GM19240 (cell line): ENCODE results near the gene RAB11FIP2.
"Not testable (repeated sequence)": the region's sequence is repeated elsewhere in the genome, so short reads cannot be mapped to it uniquely, and the experiment has no call there.

Source experiments
- DNase-seq: peaks from one replicate; pipeline ENCODE4 v3.0.0; 2011; ENCODE audit warnings: low spot score; ENCODE audit not compliant: insufficient read length

The RAB11FIP2 gene, protein sequence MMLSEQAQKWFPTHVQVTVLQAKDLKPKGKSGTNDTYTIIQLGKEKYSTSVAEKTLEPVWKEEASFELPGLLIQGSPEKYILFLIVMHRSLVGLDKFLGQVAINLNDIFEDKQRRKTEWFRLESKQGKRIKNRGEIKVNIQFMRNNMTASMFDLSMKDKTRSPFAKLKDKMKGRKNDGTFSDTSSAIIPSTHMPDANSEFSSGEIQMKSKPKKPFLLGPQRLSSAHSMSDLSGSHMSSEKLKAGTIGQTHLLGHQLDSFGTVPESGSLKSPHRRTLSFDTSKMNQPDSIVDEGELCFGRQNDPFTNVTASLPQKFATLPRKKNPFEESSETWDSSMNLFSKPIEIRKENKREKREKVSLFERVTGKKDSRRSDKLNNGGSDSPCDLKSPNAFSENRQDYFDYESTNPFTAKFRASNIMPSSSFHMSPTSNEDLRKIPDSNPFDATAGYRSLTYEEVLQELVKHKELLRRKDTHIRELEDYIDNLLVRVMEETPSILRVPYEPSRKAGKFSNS

DNA sequence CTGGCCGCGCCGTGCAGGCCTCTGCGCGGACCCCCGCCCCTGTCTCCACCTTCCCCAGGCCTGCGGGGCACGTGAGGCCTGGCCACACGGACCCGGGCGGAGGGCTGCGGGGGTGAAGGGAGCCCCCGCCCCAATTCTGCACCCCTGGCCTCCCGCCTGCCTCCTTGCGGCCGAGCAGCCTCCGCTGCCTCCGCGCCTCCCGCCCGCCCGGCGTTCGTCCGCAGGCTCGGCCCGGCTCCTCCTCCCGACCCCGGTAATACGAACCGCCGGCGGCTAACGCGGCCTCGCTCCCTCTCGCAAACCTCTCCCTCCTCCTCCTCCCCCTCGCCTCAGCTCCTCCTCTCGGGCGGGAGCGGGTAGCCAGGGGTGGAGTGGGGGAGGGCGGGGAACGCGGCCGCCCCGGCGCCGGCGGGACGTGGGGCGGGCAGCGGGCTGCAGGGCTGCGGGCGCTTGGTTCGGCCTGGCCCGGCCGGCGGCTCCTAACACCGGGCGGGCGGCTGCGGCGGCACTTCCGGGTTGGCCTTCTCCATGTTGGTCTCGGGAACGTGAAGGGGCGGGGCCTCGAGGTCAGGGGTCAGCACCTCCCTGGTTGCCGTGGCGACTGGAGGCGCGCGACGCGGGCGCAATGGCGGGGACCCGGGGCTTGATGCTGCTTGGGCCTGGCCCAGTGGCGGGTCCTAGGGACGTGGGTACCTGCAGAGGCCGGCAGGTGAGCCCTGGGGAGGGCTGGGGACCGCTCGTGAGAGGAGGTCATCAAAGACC, at the start of gene RAB11FIP2:
Gene RAB11FIP2, minus strand, starts transcription at position 547 of the 762 bp plus-strand sequence. CDS start 778 bp downstream, outside the sequence.
- DNase-seq, result peak; percentile 83

DNA sequence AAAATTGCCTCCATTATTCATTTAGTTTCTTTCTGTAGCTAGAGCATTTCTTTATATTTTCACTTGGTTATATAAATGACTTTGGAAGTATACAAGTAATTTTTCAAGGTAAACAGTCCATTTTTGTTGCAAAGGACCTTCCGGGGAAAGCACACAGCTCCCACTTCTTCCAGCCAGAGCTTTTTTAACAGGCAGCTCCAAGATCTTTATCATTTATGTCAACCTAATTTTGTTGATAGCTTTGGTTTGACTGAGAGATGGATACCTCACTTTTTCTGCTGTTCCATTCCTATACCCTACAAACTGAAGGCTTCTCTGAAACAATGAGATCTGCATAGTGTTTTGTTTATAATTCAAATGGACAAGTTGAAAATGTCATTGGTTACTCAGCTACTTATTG, 49.3 kb upstream of the RAB11FIP2 start:
- no peak for DNase-seq

DNA sequence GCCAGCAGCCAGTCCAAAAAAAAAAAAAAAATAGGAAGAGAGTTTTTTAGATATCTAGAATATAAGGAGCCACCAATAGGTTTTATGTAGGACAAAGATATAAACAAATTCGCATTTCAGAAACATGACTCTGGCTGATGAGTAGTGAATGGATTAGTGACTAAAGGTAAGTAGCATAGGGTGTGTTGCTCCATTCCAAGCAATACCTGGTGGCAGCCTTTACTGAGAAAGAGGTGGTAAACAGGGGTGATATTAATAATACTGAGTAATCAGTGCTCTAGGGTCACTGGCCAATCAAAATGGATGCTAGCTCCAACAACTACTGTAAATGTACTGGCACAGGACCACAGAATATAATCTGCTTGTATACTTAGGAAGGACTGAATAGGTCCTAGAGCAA, 45.5 kb upstream of the RAB11FIP2 start:
- DNase-seq, result no peak

DNA sequence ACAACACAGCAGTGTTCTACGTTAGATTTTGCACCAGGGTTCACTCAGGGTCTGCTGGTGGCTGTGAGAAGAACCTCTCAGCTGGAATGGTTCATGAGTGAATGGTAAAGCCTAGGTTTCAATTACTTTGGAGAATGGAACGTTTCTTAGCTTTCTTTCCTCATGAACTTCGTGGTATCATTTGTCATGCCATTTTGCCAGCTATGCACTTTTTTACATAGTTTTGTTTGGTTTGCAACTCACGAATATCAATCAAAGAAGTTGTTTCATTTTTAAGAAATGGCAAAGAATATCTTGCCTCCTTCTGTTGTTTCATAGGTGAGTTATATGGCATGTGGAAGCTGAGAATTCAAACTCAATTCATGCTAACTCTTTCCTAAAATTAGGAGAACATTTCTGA, 34.1 kb upstream of the RAB11FIP2 start:
- no peak for DNase-seq

DNA sequence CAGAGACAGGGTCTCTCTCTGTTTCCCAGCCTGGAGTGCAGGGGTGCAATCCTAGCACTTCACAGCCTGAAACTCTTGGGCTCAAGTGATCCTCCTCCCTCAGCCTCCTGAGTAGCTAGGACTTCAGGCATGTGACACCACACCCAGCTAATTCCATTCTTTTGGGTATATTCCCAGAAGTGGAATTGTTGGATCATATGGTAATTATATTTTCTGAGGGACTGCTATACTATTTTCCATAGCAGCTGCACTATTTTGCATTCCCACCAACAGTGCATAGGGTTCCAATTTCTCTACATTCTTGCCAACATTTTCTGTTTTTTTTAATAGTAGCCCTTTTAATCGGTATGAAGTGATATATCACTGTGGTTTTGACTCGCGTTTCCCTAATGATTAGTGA, 30.0 kb upstream of the RAB11FIP2 start:
- no peak for DNase-seq

DNA sequence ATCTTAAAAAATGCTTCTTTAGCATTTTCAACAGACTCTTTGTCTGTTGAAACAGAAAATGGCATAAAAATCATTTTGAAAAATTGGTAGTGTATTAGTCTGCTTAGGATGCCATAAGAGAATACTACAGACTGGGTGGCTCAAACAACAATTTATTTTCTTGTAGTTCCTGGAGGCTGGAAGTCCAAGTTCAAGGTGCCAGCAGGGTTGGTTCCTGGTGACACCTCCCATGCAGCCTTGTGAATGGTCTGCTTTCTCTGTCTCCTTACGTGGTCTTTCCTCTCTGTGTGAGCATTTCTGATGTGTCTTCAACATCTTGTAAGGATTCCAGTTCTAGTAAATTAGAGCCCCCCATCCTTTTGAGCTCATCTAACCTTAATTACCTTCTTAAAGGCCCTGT, 26.1 kb upstream of the RAB11FIP2 start:
- no peak for DNase-seq

DNA sequence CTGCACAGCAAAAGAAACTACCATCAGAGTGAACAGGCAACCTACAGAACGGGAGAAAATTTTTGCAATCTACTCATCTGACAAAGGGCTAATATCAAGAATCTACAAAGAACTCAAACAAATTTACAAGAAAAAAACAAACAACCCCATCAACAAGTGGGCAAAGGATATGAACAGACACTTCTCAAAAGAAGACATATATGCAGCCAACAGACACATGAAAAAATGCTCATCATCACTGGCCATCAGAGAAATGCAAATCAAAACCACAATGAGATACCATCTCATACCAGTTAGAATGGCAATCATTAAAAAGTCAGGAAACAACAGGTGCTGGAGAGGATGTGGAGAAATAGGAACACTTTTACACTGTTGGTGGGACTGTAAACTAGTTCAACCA, 20.6 kb upstream of the RAB11FIP2 start:
- DNase-seq, result not testable (repeated sequence)

DNA sequence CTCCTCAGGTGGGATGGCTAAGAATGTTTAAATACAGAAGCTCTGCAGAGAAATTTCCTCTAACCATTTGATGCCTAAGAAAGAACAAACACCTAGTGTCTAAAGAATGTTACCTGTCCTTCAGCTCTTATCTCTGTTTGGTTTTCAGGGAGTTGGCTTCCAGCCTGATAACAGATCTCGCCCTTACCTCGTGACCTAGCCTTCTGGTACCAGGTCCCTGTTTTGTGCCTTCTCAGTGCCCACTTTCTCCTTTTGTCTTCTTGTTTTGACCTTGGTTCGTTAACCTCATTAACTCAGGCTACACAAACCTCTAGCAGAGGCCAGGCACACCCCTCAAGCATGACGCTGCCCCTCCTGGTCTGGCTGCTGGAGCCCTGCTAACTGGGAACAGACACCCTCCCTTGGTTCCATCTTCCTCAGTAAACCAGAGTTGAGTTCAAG, 16.1 kb upstream of the RAB11FIP2 start:
- no peak for DNase-seq

DNA sequence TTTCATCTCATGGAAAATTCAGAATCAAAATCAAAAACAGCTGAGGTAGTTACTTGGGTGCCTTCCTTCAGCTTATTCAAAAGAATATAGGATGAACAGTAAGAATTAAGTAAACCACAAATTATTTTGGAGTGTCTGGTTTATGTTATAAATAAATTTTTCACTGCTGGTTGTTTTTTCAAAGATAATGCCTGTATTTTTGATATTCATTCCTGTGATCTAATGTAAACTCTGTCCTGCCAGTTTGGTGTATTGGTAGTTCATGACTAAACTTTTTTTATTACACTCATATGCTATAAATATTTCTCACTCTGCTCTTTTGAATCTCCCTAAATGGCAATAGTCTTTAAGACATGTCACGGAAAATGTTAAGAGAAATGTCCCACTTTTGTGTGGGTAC, 11.6 kb upstream of the RAB11FIP2 start:
- no peak for DNase-seq

DNA sequence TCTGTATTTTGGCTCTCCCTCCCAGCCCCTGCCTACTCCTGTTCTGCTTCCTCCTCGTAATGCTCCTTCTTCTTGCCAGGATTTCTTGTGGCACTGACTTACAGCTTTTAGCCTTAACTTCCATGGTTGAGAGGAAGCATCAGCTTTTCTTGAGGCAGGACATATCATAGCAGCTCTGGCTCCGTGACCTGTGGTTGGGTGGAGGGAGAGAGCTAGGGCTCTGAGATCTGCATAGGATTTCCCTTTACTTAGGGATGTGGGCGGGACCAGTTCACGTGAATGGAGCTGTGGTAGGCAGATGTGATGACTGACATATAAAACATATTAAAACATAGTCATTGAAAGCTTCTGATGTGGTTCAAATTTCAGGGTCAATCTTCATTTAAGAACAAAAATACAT, 10.6 kb upstream of the RAB11FIP2 start:
- DNase-seq, result no peak

DNA sequence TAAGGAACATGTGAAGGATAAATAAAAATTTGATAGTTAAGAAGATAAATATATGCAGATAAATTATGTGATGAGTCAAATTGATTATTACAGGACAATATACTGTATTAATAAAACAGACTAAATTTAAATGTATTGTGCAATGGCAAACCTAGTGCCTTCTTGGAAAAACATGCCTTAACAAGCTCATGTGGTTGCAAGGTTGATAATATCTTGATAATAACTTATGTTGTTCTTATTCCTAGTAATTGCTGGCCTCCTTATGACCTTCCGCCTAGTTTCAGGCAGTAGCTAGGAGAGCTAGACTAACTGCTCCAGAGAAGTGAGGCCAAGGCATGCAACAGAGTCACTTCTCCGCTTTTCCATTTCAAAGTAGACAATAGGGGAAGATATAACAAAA, 7.6 kb upstream of the RAB11FIP2 start:
- no peak for DNase-seq

DNA sequence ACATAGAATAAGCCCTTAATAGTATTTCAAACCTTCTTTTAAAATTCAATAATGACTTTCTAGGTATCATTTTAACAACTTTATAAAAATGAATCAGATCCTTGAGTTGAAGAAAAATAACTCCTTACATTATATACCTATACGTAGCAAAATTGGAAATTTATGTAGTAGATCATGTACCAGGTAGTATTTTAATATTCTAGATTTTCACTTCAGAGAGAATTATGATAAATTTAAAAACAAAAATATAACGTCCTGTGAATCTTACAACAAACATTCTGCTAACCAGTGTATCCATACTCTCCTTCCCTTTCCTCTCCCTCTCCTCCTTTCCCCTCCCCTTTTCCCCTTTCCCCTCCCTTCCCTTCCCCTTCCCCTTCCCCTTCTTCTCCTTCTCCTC, 6.1 kb upstream of the RAB11FIP2 start:
- DNase-seq, result no peak

DNA sequence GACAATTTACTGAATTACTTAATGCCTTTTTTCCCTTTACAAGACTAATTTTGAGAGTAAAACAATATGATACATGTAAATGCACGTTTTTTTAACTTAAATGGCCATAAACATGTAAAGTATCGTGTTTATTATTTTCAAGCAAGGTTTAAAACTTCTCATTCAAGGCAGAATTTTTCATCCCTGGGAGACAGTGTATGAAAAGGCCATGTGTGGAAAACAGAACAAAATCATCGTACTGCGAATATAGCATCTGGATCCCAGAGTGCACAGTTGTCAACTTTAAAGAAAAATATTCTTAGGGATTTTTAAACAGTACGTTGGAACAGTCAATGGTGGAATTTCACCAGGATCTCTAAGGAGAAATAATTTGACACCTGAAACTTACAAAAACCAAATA, 1.1 kb upstream of the RAB11FIP2 start:
- no peak for DNase-seq

DNA sequence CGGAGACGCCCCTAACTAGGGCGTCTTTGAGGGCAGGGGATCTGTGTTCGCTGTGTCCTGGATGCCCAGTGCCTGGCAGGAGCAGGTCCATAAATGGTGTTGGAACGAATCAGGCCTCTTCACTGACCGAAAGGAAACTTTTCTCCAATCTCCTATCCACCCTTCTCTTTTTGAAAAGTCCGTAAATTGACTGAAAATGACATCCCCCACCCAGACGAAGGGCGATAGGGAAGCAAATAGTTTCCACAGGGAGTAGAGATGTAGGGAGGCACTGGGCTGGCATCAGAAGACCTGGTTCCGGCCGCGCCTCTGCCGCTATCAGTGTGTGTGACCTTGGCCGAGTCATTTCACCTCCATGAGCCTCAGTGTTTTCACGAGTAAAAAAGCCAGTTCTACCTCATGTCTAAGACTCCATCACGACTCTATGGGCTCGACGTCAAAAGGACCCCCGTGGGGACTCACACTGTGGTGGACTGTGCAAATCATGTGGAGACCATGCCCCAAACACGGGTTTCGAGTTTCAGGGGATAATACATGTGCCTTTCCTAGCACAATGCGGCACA, 497 bp upstream of the RAB11FIP2 start:
- no peak for DNase-seq

DNA sequence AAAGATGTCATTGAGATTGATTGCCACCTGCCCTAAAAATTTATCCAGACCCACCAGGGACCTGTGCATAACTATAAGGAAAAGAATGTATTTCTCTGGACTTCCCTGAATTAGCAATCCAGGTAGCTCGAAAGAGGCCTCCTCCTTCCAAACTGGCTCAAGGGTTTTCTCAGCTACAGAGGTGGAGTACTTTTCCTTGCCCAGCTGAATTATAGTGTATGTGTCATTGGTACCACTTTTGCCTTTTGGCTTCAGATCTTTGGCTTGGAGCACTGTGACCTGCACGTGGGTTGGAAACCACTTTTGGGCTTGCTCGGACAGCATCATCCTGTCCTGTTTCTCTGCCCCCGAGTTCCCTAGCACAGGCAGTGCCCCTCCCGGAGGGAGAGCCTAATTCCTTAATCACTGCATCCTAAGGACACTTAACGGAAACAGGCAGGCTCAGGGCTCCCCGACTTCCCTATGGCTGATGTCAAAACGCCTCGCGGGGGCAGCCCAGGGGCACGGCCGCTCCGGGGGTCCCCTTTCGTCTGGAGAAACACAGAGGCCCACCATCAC, 825 bp downstream of the RAB11FIP2 start:
- DNase-seq, result no peak

DNA sequence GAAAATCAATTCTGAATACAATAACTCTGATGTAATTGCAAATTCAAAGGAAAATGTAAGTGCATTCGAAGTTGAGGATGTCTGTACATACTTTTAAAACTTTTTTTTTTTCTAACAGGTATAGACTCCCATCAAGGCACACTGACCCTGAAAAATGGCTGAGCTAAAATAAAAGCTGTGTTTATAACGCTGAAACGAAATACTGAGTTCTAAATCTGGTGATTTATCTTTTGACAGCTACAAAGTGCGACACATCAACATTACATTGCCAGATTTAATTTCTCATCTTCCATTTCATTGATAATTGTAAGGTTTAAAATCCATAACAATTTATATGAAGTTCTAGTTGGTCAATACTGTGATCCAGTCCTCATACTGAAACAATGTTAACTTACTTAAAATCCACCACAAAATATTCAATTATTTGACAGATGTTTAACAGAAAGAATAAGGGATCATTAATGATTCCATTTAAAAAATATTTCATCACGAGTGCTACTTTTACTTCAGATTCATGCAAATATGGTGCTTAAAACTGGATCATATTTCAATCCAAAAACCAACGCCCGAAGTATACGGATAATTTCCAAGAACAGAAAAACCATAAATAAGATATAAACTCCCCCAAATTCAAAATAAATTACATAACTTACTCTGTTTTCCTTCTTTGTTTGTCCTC, 1.4 kb downstream of the RAB11FIP2 start:
- no peak for DNase-seq

DNA sequence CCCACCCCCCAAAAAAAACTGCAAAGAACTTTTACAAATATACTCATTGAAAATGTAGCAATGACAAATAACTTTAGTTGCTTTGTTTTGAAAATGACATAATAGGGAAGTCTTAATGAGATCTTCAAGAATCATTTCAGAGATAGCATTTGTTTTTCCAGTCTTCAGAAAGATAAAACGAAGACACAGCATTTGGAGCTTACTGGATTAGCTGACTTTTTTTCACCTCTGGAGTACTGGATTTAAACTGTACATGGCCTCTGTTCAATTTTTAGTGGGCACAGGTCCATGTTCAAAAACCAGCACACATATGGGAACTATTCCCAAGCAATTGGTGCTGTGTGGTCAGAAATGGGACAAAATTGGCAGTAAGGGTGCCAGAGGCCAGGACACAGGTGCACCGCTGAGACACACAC, 3.9 kb downstream of the RAB11FIP2 start:
- DNase-seq, result no peak

DNA sequence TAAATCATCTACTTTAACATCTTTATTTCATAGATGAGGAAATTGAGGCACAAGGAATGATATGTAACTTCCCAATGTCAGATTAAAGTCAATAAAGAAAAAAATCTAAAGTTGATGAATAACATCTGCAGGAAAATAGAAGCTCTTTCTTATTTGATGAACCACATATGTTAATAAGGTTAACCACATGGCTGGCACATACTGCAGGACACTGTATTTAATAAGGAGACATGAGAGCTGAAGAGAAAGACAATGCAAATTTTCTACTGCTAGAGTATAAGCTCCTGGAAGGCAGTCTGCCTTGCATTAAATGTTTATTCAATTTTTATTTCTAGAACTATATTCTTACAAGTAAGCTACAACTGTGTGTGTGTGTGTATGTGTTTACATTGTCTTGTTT, 4.4 kb downstream of the RAB11FIP2 start:
- no peak for DNase-seq

DNA sequence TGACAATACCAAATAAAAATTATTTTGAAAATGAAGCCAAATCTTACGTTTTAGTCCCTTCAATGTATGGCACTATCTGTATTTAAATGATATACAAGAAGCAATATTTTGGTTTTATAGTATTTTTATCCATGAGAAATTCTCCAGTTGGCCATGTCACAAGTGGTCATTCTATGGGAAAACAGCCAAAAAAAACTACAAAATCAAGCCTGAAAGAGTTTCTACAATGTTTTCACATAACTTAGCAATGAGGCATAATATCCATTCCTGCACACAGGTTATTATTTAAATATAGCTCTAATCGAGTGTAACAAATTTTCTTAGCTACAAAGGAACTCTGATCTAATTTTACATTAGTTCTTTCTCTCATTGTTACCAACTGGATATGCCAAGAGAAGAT, 5.4 kb downstream of the RAB11FIP2 start:
- no peak for DNase-seq

DNA sequence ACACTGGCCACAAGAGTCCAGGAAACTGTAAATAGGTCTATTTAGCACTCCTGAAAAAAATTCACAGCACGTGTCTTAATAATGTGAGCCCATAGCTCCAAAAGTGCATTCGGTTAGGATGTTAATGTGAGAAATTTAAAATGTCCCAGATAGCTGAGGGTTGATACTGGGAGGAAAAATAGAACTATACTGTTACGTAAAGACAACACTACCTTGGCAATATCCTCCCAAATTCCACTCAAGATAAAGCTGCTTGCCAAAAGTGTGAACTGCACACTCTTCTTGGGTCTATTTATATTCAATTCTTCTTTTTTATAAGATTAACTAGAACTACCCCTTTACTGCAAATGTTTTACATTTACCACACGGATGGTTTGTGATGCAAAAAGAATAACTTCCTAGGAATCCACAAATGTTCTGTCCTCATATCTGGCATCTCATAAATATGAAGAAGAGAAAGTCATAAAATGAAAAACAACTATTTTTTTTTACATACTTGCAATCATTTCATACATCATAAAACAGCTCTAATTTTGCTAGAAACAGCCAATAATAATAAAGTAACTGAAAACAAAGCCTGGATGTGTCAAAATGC, 10.4 kb downstream of the RAB11FIP2 start:
- DNase-seq, result no peak
